CD14-positive monocyte (primary cell): ENCODE measurements around the gene PHLDA1. TPM values are rescaled to one million over a fixed set of nuclear protein-coding genes. Genes with fewer than 3 reads are reported as not detected.

Experiments
- DNase-seq, 3 donors: peaks; one replicate each; pipeline ENCODE4 v3.0.0-alpha.2; 2011 to 2022
- H2AFZ ChIP-seq: 2 replicates; pipeline ENCODE4 v1.6.0; 2012; ENCODE audit warnings: mild to moderate bottlenecking, low read depth, low read length, inconsistent platforms; ENCODE audit not compliant: insufficient read depth, poor library complexity, severe bottlenecking
- H3K27ac ChIP-seq, 2 donors: 1 replicate in 1 of 2; 2 replicates in 1 of 2; pipeline ENCODE4 v1.5.1; 2012 to 2013; ENCODE audit warnings: low read length in 2 of 2, control low read depth in 1 of 2, inconsistent platforms in 1 of 2, low read depth in 1 of 2, mild to moderate bottlenecking in 1 of 2
- H3K27me3 ChIP-seq, 2 donors: one replicate each; pipeline versions ENCODE4 v1.6.0 to v1.6.1; 2011 to 2013; ENCODE audit warnings: low read length in 2 of 2; ENCODE audit not compliant: control insufficient read depth in 2 of 2, insufficient read depth in 2 of 2
- H3K36me3 ChIP-seq, 2 donors: replicated peaks in 1 of 2; 1 replicate in 1 of 2; 2 replicates in 1 of 2; pipeline versions ENCODE4 v1.5.1 to v1.6.1; 2012 to 2013; ENCODE audit warnings: low read length in 2 of 2, control low read depth in 1 of 2, inconsistent platforms in 1 of 2, mild to moderate bottlenecking in 1 of 2; ENCODE audit not compliant: insufficient read depth in 2 of 2, control insufficient read depth in 1 of 2
- H3K4me1 ChIP-seq, 2 donors: 1 replicate in 1 of 2; 2 replicates in 1 of 2; pipeline versions ENCODE4 v1.5.1 to v1.6.1; 2012 to 2013; ENCODE audit warnings: low read length in 2 of 2, control low read depth in 1 of 2, inconsistent platforms in 1 of 2, mild to moderate bottlenecking in 1 of 2, moderate library complexity in 1 of 2; ENCODE audit not compliant: insufficient read depth in 2 of 2, control insufficient read depth in 1 of 2
- H3K4me2 ChIP-seq: replicated peaks from 2 replicates; pipeline ENCODE3; 2012; ENCODE audit warnings: low read length, moderate library complexity, mild to moderate bottlenecking; ENCODE audit not compliant: poor library complexity, severe bottlenecking; ENCODE audit errors: extremely low read depth
- H3K4me3 ChIP-seq, 3 experiments: fragments of 200-600 bp in 1 of 3; sonication (generic) in 1 of 3; replicated peaks in 1 of 3; 1 replicate in 2 of 3; 2 replicates in 1 of 3; pipeline ENCODE4 v1.5.1; 2011 to 2013; ENCODE audit warnings: low read length in 3 of 3, mild to moderate bottlenecking in 3 of 3, control low read depth in 2 of 3, low read depth in 2 of 3, inconsistent platforms in 1 of 3, moderate library complexity in 1 of 3
- H3K79me2 ChIP-seq: 2 replicates; pipeline ENCODE4 v1.6.0; 2012; ENCODE audit warnings: mild to moderate bottlenecking, control low read depth, inconsistent platforms, low read length, moderate library complexity; ENCODE audit not compliant: insufficient read depth
- H3K9ac ChIP-seq: 2 replicates; pipeline ENCODE4 v1.6.0; 2017; ENCODE audit warnings: low read length, mild to moderate bottlenecking; ENCODE audit not compliant: insufficient read depth, poor library complexity, severe bottlenecking
- H3K9me3 ChIP-seq, 2 donors: replicated peaks in 1 of 2; 1 replicate in 1 of 2; 2 replicates in 1 of 2; pipeline versions ENCODE4 v1.5.1 to v1.6.1; 2012 to 2013; ENCODE audit warnings: low read length in 2 of 2, control low read depth in 1 of 2; ENCODE audit not compliant: control insufficient read depth in 1 of 2, insufficient read depth in 1 of 2
- H4K20me1 ChIP-seq: 2 replicates; pipeline ENCODE4 v1.6.0; 2012; ENCODE audit warnings: mild to moderate bottlenecking, low read length, control low read depth, moderate library complexity; ENCODE audit not compliant: insufficient read depth
- H3K27ac Mint-ChIP-seq, 7 donors: one replicate each; pipeline ENCODE4 v1.8.0; 2020; ENCODE audit warnings: mild to moderate bottlenecking in 7 of 7, mixed read lengths in 7 of 7, moderate library complexity in 6 of 7, inconsistent platforms in 2 of 7
- H3K27me3 Mint-ChIP-seq, 3 donors: one replicate each; pipeline ENCODE4 v1.8.0; 2021 to 2022; ENCODE audit warnings: low read depth in 3 of 3, mild to moderate bottlenecking in 3 of 3, mixed read lengths in 3 of 3, moderate library complexity in 3 of 3, inconsistent platforms in 1 of 3
- H3K36me3 Mint-ChIP-seq, 2 donors: one replicate each; pipeline ENCODE4 v1.8.0; 2020; ENCODE audit warnings: mixed read lengths in 2 of 2, inconsistent platforms in 1 of 2, mild to moderate bottlenecking in 1 of 2
- H3K4me1 Mint-ChIP-seq: one replicate; pipeline ENCODE4 v1.8.0; 2020; ENCODE audit warnings: mild to moderate bottlenecking, mixed read lengths
- H3K4me3 Mint-ChIP-seq, 2 donors: one replicate each; pipeline ENCODE4 v1.8.0; 2020; ENCODE audit warnings: mild to moderate bottlenecking in 2 of 2, mixed read lengths in 2 of 2, moderate library complexity in 1 of 2
- H3K9me3 Mint-ChIP-seq, 7 donors: one replicate each; pipeline ENCODE4 v1.8.0; 2020 to 2022; ENCODE audit warnings: mixed read lengths in 7 of 7, mild to moderate bottlenecking in 6 of 7, moderate library complexity in 6 of 7, inconsistent platforms in 2 of 7
- CTCF ChIP-seq: fragments of 200-600 bp; IDR thresholded peaks from one replicate; pipeline ENCODE4 v1.8.0; 2022; ENCODE audit warnings: antibody characterized with exemption, mild to moderate bottlenecking
- WGBS: methylation state at CpG from one replicate; pipeline ENCODE4 v1.1.5; 2013; ENCODE audit warnings: missing lambda C conversion rate; ENCODE audit not compliant: insufficient coverage; 5-methylcytosine and 5-hydroxymethylcytosine counted together
- intact Hi-C, 2 donors: fragments of 100-400 bp; cut with micrococcal nuclease; formaldehyde crosslinking; loops; one replicate each; pipeline versions ENCODE4 v1.15.0 to v1.15.1; 2023
- polyA plus RNA-seq, 3 donors: library from polyadenylated mRNA; depleted of rRNA in 1 of 3; unstranded in 2 of 3; stranded (reverse) in 1 of 3; fragments of 300-500 nt in 2 of 3; fragments of >200 nt in 1 of 3; fragmentation: Illumina TruSeq in 2 of 3; gene quantifications; 1 replicate in 2 of 3; 2 replicates in 1 of 3; pipeline ENCODE4 v1.2.3, GENCODE V29; 2012 to 2021

The PHLDA1 gene
- polyA plus RNA-seq, 3 donors = 1.1 to 5.8 (median 1.6) TPM

- Mint-ChIP-seq H3K27me3 (peaks cover 0 to 2% (median 0%) of the 10 kb centered on the region in 3 donors), H3K4me3 (no peak overlapping the region), H3K4me1 (peaks cover 14% of the 10 kb centered on the region), H3K9me3 (peaks cover 4 to 16% (median 9%) of the 10 kb centered on the region in 7 donors), H3K27ac (peak overlapping the region in 1 of 7 donors; percentile 20), H3K36me3 (no peaks in the 10 kb centered on the region)
- no peak for DNase-seq
- 100% methylated on average over 1 of the region's 9 CpGs for WGBS
- Histone ChIP-seq H3K4me3 (no peak overlapping the region), H3K4me2 (no peak overlapping the region), H3K9me3 (no peaks in the 10 kb centered on the region), H3K27me3 (no peaks in the 10 kb centered on the region), H3K4me1 (peaks cover 9 to 10% of the 10 kb centered on the region in 2 donors), H3K79me2 (no peaks in the 10 kb centered on the region), H3K9ac (no peak overlapping the region), H4K20me1 (no peaks in the 10 kb centered on the region), H2AFZ (no peak overlapping the region), H3K36me3 (no peaks in the 10 kb centered on the region), H3K27ac (no peak overlapping the region)
- TF ChIP-seq CTCF = no peak
- intact Hi-C loops = loop anchor here in 1 of 2 donors (10.0 kb wide), 1 partner anchor 51 kb away; no protein-coding TSS in a partner anchor
Measured at GRCh38 chr12:75986001-75986746, 45.4 kb downstream of the PHLDA1 start.

DNA sequence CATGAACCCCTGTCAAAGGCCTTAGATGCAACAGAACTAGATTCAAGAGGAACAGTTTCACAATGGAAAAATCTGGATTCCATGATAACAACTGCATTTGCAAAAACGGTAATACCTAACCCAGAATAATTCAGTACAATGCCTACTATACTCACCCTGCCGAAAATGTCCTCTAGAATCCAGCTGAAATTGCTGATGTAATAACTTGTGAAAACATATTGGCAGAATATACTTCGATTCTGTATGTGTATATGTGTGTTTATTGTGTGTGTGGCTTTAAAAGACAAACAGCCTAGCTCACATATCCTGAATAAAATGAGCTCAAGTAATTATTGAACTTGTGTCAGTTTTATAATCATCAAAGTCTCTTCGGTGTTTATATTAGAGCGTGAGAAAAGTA lies 46.0 kb downstream of the PHLDA1 start:
- Mint-ChIP-seq H3K4me1 (peaks cover 18% of the 10 kb centered on the region), H3K27ac (no peak overlapping the region), H3K4me3 (no peak overlapping the region), H3K36me3 (no peaks in the 10 kb centered on the region), H3K9me3 (peaks cover 4 to 16% (median 9%) of the 10 kb centered on the region in 7 donors), H3K27me3 (peaks cover 0 to 2% (median 0%) of the 10 kb centered on the region in 3 donors)
- no peaks in the 10 kb centered on the region for H3K79me2 ChIP-seq
- H2AFZ ChIP-seq = no peak overlapping the region
- H3K9me3 ChIP-seq = no peaks in the 10 kb centered on the region
- no peak overlapping the region for H3K27ac ChIP-seq
- H4K20me1 ChIP-seq = no peaks in the 10 kb centered on the region
- no peak overlapping the region for H3K4me3 ChIP-seq
- H3K4me1 ChIP-seq = peaks cover 9 to 11% of the 10 kb centered on the region in 2 donors
- WGBS = no CpG with 5 or more reads among the region's 5 CpGs
- intact Hi-C loops = loop anchor here in 1 of 2 donors (10.0 kb wide), 1 partner anchor 51 kb away; no protein-coding TSS in a partner anchor
- no peak for TF ChIP-seq CTCF
- H3K36me3 ChIP-seq = no peaks in the 10 kb centered on the region
- no peaks in the 10 kb centered on the region for H3K27me3 ChIP-seq
- DNase-seq = no peak
- H3K9ac ChIP-seq = no peak overlapping the region
- no peak overlapping the region for H3K4me2 ChIP-seq
